Suppressor macrophage treated with lipopolysaccharide for 4 hours (primary cell): ENCODE measurements around the gene ZNF709.
"Not testable (repeated sequence)": the region's sequence is repeated elsewhere in the genome, so short reads cannot be mapped to it uniquely, and the experiment has no call there.

Experiments
- DNase-seq: peaks from one replicate; pipeline ENCODE4 v3.0.0-alpha.2; 2020

ZNF709 gene

GRCh38 chr19:12484371-12485051 lies at the start of gene ZNF709:
Gene ZNF709, minus strand, starts transcription at chr19:12484816. Its CDS starts 159 bp downstream, at chr19:12484657.
- peak; percentile 92 for DNase-seq

- DNase-seq = no peak
Measured at GRCh38 chr19:12527034-12527836, 42.6 kb upstream of the ZNF709 start.

GRCh38 chr19:12526542-12526941 lies 41.9 kb upstream of the ZNF709 start:
- DNase-seq = no peak

- no peak for DNase-seq
Measured at GRCh38 chr19:12521996-12522395, 37.4 kb upstream of the ZNF709 start.

GRCh38 chr19:12513531-12514061 lies 29.0 kb upstream of the ZNF709 start:
- DNase-seq = no peak

- DNase-seq = no peak
Measured at GRCh38 chr19:12497032-12497431, 12.4 kb upstream of the ZNF709 start.

- no peak for DNase-seq
Measured at GRCh38 chr19:12496480-12496879, 11.9 kb upstream of the ZNF709 start.

DNA sequence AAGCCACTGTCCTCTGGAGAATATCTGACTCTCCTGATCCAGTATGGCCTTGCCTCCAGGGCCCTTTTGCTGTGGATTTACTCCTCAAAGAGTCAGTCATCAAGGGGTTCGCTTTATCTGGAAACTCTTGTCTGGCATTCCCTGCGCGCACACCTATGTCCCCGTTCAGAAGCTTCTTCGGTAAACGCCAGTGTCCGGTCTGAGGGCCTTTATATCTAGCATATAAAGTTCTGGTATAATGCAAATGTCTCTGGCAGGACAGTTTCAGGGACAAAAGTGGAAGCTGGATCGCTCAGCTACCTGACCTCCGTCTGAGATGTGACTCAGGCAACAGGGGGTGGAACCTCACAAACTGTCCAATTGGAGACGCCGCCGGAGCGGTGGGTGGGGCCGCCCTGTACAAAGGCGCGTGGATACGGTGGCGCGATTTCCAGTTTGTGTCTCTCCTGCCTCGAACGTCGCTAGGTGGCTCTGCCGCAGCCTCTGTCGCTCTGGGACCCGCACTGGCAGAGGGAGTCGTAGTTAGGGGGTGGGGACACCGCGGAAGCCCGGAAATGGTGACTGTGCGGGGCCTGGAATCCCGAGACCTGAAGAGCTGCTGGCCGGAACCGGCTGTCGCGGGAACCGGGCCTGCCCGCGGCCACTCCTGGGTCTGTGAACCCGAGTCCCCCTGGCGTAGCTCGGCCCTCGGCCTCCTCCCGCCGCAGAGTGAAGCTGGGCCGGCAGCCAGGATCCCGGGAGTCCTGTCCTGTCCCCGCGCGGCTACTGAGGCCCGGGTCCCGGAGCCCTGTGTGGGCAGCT lies 10.6 kb upstream of the ZNF709 start:
- DNase-seq = peak; percentile 88

- DNase-seq = no peak
Measured at GRCh38 chr19:12494260-12494860, 9.7 kb upstream of the ZNF709 start.

GRCh38 chr19:12486265-12486783 lies 1.7 kb upstream of the ZNF709 start:
- DNase-seq = not testable (repeated sequence)

DNA sequence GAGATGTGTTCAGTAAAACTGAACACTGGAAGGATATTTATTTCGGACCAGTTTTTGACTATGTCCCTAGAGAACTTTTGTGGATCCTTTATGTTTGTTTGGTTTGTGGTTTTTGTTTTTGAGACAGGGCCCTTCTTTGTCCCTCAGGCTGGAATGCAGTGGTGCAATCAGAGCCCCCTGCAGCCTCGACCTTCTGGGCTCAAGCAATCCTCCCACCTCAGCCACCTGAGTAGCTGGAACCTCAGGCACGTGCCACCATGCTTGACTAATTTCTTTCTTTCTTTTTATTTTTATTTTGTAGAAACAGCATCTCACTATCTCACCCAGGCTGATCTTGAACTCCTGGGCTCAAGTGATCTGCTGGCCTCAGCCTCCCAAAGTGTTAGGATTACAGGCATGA lies 955 bp upstream of the ZNF709 start:
- no peak for DNase-seq

DNA sequence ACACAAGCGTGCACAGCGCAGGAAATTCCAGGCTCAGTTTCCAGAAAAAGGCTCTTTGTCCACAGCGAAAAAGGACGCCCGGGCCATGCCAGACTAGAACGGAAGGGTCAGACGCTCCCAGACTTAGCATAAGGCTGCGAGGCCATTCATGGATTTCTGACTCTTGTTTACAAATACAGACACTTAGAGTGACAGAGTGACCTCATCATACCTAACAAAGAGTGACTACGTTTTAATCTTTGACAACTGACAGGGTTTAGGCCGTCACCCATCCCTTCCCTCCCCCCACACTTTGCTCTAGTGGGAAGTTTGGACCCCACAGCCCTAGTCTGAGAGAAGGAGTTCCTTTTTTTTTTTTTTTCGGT lies 418 bp upstream of the ZNF709 start:
- no peak for DNase-seq

DNA sequence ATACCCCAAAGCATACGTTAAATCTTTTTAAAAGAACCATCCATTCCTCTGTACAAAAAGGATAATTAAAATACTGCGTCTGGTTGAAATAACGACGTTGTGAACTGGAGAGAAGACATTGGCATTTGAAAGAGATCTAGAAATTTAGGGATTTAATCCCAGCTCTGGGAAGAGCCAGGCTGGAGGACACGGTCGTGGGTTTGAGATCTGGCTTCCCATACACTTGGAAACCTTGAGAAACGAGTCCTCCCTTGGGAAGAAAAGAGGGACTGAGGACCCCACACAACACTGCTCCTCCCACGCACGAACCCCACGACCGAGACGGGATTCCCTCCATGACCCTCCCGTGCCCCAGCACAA lies 625 bp downstream of the ZNF709 start:
- DNase-seq = no peak

- DNase-seq = no peak
Measured at GRCh38 chr19:12482509-12482886, 2.1 kb downstream of the ZNF709 start.

GRCh38 chr19:12481781-12482508 lies 2.7 kb downstream of the ZNF709 start:
- no peak for DNase-seq

DNA sequence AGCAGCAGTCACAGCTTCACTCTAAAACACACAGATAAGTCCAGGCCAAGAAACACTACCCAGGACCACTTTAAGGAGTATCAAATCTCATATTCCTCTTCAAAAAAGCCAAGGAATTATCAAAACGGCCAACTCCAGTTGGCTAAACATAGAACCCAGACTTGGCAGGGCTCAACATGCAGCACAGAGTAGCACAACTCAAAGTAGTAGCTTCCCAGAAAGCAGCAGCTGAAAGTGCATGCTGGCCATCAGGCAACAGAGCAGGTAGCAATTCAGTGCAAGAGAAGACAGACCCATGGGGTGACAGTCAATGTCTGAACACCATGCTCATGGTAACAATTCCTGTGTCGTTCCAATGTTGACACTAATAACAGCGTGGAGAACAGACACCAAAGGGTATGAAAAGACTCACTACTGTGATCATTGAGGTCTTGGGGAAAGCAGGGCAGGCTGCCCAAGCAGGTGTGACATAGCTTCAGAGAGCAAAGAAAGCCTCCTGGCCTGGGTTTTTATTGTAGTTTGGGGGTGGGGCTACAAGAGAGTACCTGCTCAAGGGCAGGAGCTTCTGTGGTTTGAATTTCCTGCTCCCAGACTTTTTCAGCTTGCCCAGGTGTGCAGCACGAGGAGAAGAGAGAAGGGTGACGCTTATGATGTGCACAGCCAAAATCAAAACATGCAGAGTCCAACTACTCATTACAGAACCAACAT lies 6.2 kb downstream of the ZNF709 start:
- DNase-seq = no peak

DNA sequence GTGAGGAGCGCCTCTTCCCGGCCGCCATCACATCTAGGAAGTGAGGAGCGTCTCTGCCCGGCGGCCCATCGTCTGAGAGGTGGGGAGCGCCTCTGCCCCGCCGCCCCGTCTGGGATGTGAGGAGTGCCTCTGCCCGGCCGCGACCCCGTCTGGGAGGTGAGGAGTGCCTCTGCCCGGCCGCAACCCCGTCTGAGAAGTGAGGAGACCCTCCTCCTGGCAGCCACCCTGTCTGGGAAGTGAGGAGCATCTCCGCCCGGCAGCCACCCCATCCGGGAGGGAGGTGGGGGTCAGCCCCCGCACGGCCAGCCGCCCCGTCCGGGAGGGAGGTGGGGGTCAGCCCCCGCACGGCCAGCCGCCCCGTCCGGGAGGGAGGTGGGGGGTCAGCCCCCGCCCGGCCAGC lies 17.0 kb downstream of the ZNF709 start:
- not testable (repeated sequence) for DNase-seq

- no peak for DNase-seq
Measured at GRCh38 chr19:12465211-12465610, 19.4 kb downstream of the ZNF709 start.

DNA sequence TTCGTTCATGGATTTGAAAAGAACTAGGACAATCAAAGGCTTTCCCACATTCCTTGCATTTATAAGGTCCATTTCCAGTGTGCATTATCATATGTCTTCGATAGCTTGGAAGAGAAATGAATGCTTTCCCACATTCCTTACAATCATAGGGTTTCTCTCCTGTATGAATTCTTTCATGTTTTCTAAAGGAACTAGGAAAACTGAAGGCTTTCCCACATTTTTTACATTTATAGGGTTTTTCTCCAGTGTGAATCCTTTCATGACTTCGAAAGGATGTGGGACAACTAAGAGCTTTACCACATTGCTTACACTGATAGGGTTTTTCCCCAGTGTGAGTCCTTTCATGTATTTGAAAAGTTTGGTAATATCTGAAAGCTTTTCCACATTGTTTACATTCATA lies 19.8 kb downstream of the ZNF709 start:
- no peak for DNase-seq

GRCh38 chr19:12464139-12464538 lies 20.5 kb downstream of the ZNF709 start:
- not testable (repeated sequence) for DNase-seq

DNA sequence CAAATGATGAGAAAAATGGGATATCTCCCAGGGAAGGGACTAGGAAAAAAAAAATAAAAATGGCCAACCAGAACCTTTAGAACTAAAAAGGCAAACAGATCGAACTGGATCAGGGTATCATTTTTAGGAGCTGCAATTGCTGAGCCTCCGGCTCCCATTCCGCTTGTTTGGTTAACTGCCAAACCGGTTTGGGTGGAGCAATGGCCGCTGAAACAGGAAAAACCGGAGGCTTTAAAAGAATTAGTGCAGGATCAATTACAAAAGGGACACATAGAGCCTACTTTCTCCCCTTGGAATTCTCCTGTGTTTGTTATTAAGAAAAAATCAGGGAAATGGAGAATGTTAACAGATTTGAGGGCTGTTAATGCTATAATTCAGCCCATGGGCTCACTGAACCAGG lies 31.1 kb downstream of the ZNF709 start:
- no peak for DNase-seq
